SK-N-SH (cell line): ENCODE data around the gene PFDN1. TPM values are rescaled to one million over a fixed set of nuclear protein-coding genes. Genes with fewer than 3 reads are reported as not detected.

ENCODE experiments used
- CTCF ChIA-PET: fragments of 300-600, 350-600 bp; formaldehyde crosslinking; extraction: SDS; loops from one replicate; lab custom pipeline; 2021; lab: Yijun Ruan, JAX
- POLR2A ChIA-PET: fragments of 350-600 bp; sonication (Branson Sonifier 250); formaldehyde crosslinking; extraction: SDS; loops from one replicate; lab custom pipeline; 2020; ENCODE audit warnings: antibody characterized with exemption, inconsistent platforms; lab: Yijun Ruan, JAX
- DNase-seq: peaks from one replicate; pipeline ENCODE4 v3.0.0; 2012
- H2AFZ ChIP-seq: fragments of 200-600 bp; sonication (generic); 2 replicates; pipeline ENCODE4 v1.8.1; 2016; ENCODE audit warnings: antibody characterized with exemption, mild to moderate bottlenecking, low read depth
- H3F3A ChIP-seq: fragments of 200-600 bp; sonication (generic); replicated peaks from 2 replicates; pipeline ENCODE3; 2016; ENCODE audit warnings: antibody characterized with exemption, mild to moderate bottlenecking; ENCODE audit not compliant: insufficient read depth
- H3K27ac ChIP-seq, 2 experiments: fragments of 200-500 bp in 1 of 2; fragments of 200-600 bp in 1 of 2; sonication (Bioruptor generic) in 1 of 2; sonication (generic), shearing (Covaris generic) in 1 of 2; 2 replicates each; pipeline versions ENCODE4 v1.5.1 to v1.6.1; 2014 to 2016; ENCODE audit warnings: low read depth in 2 of 2, inconsistent platforms in 1 of 2, low read length in 1 of 2, mild to moderate bottlenecking in 1 of 2, mixed read lengths in 1 of 2
- H3K27me3 ChIP-seq: fragments of 200-600 bp; sonication (generic), shearing (Covaris generic); 2 replicates; pipeline ENCODE4 v1.6.1; 2016; ENCODE audit warnings: mixed run types; ENCODE audit not compliant: insufficient read depth
- H3K36me3 ChIP-seq, 2 experiments: fragments of 200-500 bp in 1 of 2; fragments of 200-600 bp in 1 of 2; sonication (Bioruptor generic) in 1 of 2; sonication (generic) in 1 of 2; replicated peaks in 1 of 2; 2 replicates each; pipeline versions ENCODE3 to v1.5.1; 2014 to 2016; ENCODE audit warnings: low read length in 1 of 2, mild to moderate bottlenecking in 1 of 2; ENCODE audit not compliant: insufficient read depth in 2 of 2, control insufficient read depth in 1 of 2
- H3K4me1 ChIP-seq, 2 experiments: fragments of 200-500 bp in 1 of 2; fragments of 200-600 bp in 1 of 2; sonication (Bioruptor generic) in 1 of 2; sonication (generic), shearing (Covaris generic) in 1 of 2; 2 replicates each; pipeline versions ENCODE4 v1.5.1 to v1.6.1; 2014 to 2016; ENCODE audit warnings: low read depth in 1 of 2, low read length in 1 of 2, mixed run types in 1 of 2; ENCODE audit not compliant: insufficient read depth in 2 of 2, control insufficient read depth in 1 of 2
- H3K4me2 ChIP-seq: fragments of 200-600 bp; sonication (generic), shearing (Covaris generic); 2 replicates; pipeline ENCODE4 v1.6.1; 2017; ENCODE audit warnings: mixed run types
- H3K4me3 ChIP-seq, 2 experiments: fragments of 200-500 bp in 1 of 2; fragments of 200-600 bp in 1 of 2; sonication (Bioruptor generic) in 1 of 2; sonication (generic), shearing (Covaris generic) in 1 of 2; 2 replicates each; pipeline versions ENCODE4 v1.5.1 to v1.8.1; 2014 to 2016; ENCODE audit warnings: low read depth in 2 of 2, inconsistent platforms in 1 of 2, low read length in 1 of 2, mild to moderate bottlenecking in 1 of 2, mixed read lengths in 1 of 2, moderate library complexity in 1 of 2
- H3K79me2 ChIP-seq: fragments of 200-600 bp; sonication (generic); 2 replicates; pipeline ENCODE4 v1.8.1; 2017; ENCODE audit warnings: mild to moderate bottlenecking; ENCODE audit not compliant: insufficient read depth
- H3K9ac ChIP-seq: fragments of 200-600 bp; sonication (generic); 2 replicates; pipeline ENCODE4 v1.6.1; 2017; ENCODE audit warnings: mixed run types
- H3K9me2 ChIP-seq: fragments of 200-600 bp; sonication (generic); 2 replicates; pipeline ENCODE4 v1.6.1; 2017; ENCODE audit warnings: mixed run types
- H3K9me3 ChIP-seq: fragments of 200-600 bp; sonication (generic); 2 replicates; pipeline ENCODE4 v1.6.1; 2017; ENCODE audit warnings: mixed run types, mild to moderate bottlenecking, moderate library complexity
- H4K20me1 ChIP-seq: fragments of 200-600 bp; sonication (generic); 2 replicates; pipeline ENCODE4 v1.6.1; 2017; ENCODE audit warnings: mild to moderate bottlenecking, mixed run types; ENCODE audit not compliant: insufficient read depth
- ELF1 ChIP-seq: IDR thresholded peaks from 2 replicates; pipeline ENCODE4 v1.4.0; 2012
- EP300 ChIP-seq, 2 experiments: IDR thresholded peaks; 2 replicates each; pipeline versions ENCODE4 v1.4.0 to v1.6.1; 2012; ENCODE audit warnings: borderline replicate concordance in 1 of 2, low read depth in 1 of 2, low read length in 1 of 2
- FOSL2 ChIP-seq: IDR thresholded peaks from 2 replicates; pipeline ENCODE4 v1.4.0; 2012; ENCODE audit warnings: low read depth, mild to moderate bottlenecking, moderate library complexity, borderline replicate concordance
- FOXJ3 ChIP-seq: sonication (generic); formaldehyde crosslinking; IDR thresholded peaks from 2 replicates; pipeline ENCODE4 v1.5.1; 2020; ENCODE audit warnings: mild to moderate bottlenecking, missing genetic modification reagents
- FOXM1 ChIP-seq: IDR thresholded peaks from 2 replicates; pipeline ENCODE4 v1.4.0; 2012; ENCODE audit warnings: low read depth, mild to moderate bottlenecking
- GABPA ChIP-seq: IDR thresholded peaks from 2 replicates; pipeline ENCODE4 v1.4.0; 2012; ENCODE audit warnings: low read depth, mild to moderate bottlenecking
- GATA2 ChIP-seq: sonication (generic); formaldehyde crosslinking; IDR thresholded peaks from 2 replicates; pipeline ENCODE4 v1.5.0; 2020; ENCODE audit warnings: mild to moderate bottlenecking, missing genetic modification reagents
- NFIC ChIP-seq: IDR thresholded peaks from 2 replicates; pipeline ENCODE4 v1.4.0; 2012; ENCODE audit warnings: borderline replicate concordance
- POLR2AphosphoS5 ChIP-seq: IDR thresholded peaks from 2 replicates; pipeline ENCODE4 v1.6.1; 2012; ENCODE audit warnings: low read depth, low read length
- RAD21 ChIP-seq: IDR thresholded peaks from 2 replicates; pipeline ENCODE4 v1.6.1; 2012; ENCODE audit warnings: mild to moderate bottlenecking, low read length
- REST ChIP-seq: IDR thresholded peaks from 2 replicates; pipeline ENCODE4 v1.6.1; 2012; ENCODE audit warnings: mild to moderate bottlenecking, low read depth, low read length, moderate library complexity
- SIN3A ChIP-seq: IDR thresholded peaks from 2 replicates; pipeline ENCODE4 v1.6.1; 2012; ENCODE audit warnings: low read depth, mild to moderate bottlenecking, low read length, moderate library complexity, borderline replicate concordance
- TCF12 ChIP-seq: IDR thresholded peaks from 2 replicates; pipeline ENCODE4 v1.4.0; 2012
- YY1 ChIP-seq: IDR thresholded peaks from 2 replicates; pipeline ENCODE4 v1.4.0; 2012; ENCODE audit warnings: low read depth, mild to moderate bottlenecking
- WGBS: methylation state at CpG from one replicate; pipeline ENCODE4 v1.1.6; 2017; ENCODE audit warnings: low lambda C conversion rate; 5-methylcytosine and 5-hydroxymethylcytosine counted together
- polyA plus RNA-seq, 3 experiments: library from polyadenylated mRNA; depleted of rRNA; stranded (reverse); fragments of >200 nt; gene quantifications; 2 replicates each; pipeline ENCODE4 v1.2.3, GENCODE V29; 2012
- TF ChIP-seq, protein P1 (sequence below): IDR thresholded peaks from 2 replicates; pipeline ENCODE4 v1.4.0; 2012; ENCODE audit warnings: low read depth
- TF ChIP-seq, protein P2 (sequence below): fragments of 200-600 bp; sonication (generic); IDR thresholded peaks from 2 replicates; pipeline ENCODE4 v1.6.1; 2017; ENCODE audit warnings: antibody characterized with exemption, mild to moderate bottlenecking, moderate library complexity
- TF ChIP-seq, protein P3 (sequence below): fragments of 150-350 bp; IDR thresholded peaks from 2 replicates; pipeline ENCODE4 v1.6.1; 2016; ENCODE audit warnings: mild to moderate bottlenecking, low read depth, low read length
- TF ChIP-seq, protein P4 (sequence below): IDR thresholded peaks from 2 replicates; pipeline ENCODE4; 2012
- TF ChIP-seq, protein P5 (sequence below): IDR thresholded peaks from 2 replicates; pipeline ENCODE4 v1.4.0; 2012; ENCODE audit warnings: low read depth, borderline replicate concordance

Gene PFDN1
- polyA plus RNA-seq, 1 of the 3 experiments (the other 2 are of a cell fraction), result 55.2 TPM

- POLR2A ChIA-PET, result no interaction called here
- Histone ChIP-seq H3K9ac (peak overlapping the region; percentile 44; the same call in 1 of the 2 replicates), H3K9me2 (no peaks in the 10 kb centered on the region), H3F3A (peaks cover 49% of the 10 kb centered on the region), H3K4me1 (peaks cover 5 to 53% of the 10 kb centered on the region in 2 experiments; a peak in 3 of 4 replicates), H3K36me3 (peaks cover 3 to 15% of the 10 kb centered on the region in 2 experiments), H3K27ac (peak overlapping the region in 1 of 2 experiments; percentile 96; a peak in 2 of 4 replicates), H3K4me3 (no peak overlapping the region), H3K9me3 (no peaks in the 10 kb centered on the region), H3K79me2 (peaks cover 72% of the 10 kb centered on the region), H4K20me1 (peaks cover 4% of the 10 kb centered on the region; the same call in 1 of the 2 replicates), H3K27me3 (no peaks in the 10 kb centered on the region), H3K4me2 (peak overlapping the region; percentile 59), H2AFZ (no peak overlapping the region)
- CTCF ChIA-PET, result interaction anchor here (1.5 kb wide), 1 partner anchor 53 kb away, joined by 4 read pairs; no protein-coding TSS in a partner anchor
- TF ChIP-seq YY1 (no peak), RAD21 (no peak), FOSL2 (no peak), GABPA (no peak), EP300 (IDR thresholded peaks at IDR 0.05; ENCODE audit: borderline replicate concordance in 1 of 2, low read depth in 1 of 2, low read length in 1 of 2) (no peak), FOXM1 (no peak), SIN3A (no peak), ELF1 (no peak), POLR2AphosphoS5 (no peak), FOXJ3 (CRISPR knock-in tag) (no peak), REST (no peak), NFIC (no peak), GATA2 (CRISPR knock-in tag) (no peak), TCF12 (no peak)
- TF ChIP-seq, protein P1, sequence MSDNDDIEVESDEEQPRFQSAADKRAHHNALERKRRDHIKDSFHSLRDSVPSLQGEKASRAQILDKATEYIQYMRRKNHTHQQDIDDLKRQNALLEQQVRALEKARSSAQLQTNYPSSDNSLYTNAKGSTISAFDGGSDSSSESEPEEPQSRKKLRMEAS, result no peak
- TF ChIP-seq, protein P2, sequence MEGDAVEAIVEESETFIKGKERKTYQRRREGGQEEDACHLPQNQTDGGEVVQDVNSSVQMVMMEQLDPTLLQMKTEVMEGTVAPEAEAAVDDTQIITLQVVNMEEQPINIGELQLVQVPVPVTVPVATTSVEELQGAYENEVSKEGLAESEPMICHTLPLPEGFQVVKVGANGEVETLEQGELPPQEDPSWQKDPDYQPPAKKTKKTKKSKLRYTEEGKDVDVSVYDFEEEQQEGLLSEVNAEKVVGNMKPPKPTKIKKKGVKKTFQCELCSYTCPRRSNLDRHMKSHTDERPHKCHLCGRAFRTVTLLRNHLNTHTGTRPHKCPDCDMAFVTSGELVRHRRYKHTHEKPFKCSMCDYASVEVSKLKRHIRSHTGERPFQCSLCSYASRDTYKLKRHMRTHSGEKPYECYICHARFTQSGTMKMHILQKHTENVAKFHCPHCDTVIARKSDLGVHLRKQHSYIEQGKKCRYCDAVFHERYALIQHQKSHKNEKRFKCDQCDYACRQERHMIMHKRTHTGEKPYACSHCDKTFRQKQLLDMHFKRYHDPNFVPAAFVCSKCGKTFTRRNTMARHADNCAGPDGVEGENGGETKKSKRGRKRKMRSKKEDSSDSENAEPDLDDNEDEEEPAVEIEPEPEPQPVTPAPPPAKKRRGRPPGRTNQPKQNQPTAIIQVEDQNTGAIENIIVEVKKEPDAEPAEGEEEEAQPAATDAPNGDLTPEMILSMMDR, result no peak
- TF ChIP-seq, protein P3, sequence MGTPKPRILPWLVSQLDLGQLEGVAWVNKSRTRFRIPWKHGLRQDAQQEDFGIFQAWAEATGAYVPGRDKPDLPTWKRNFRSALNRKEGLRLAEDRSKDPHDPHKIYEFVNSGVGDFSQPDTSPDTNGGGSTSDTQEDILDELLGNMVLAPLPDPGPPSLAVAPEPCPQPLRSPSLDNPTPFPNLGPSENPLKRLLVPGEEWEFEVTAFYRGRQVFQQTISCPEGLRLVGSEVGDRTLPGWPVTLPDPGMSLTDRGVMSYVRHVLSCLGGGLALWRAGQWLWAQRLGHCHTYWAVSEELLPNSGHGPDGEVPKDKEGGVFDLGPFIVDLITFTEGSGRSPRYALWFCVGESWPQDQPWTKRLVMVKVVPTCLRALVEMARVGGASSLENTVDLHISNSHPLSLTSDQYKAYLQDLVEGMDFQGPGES, result no peak
- TF ChIP-seq, protein P4, sequence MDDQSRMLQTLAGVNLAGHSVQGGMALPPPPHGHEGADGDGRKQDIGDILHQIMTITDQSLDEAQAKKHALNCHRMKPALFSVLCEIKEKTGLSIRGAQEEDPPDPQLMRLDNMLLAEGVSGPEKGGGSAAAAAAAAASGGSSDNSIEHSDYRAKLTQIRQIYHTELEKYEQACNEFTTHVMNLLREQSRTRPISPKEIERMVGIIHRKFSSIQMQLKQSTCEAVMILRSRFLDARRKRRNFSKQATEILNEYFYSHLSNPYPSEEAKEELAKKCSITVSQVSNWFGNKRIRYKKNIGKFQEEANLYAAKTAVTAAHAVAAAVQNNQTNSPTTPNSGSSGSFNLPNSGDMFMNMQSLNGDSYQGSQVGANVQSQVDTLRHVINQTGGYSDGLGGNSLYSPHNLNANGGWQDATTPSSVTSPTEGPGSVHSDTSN, result no peak
- TF ChIP-seq, protein P5, sequence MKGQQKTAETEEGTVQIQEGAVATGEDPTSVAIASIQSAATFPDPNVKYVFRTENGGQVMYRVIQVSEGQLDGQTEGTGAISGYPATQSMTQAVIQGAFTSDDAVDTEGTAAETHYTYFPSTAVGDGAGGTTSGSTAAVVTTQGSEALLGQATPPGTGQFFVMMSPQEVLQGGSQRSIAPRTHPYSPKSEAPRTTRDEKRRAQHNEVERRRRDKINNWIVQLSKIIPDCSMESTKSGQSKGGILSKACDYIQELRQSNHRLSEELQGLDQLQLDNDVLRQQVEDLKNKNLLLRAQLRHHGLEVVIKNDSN, result no peak
- DNase-seq, result no peak
- WGBS, result 81% methylated on average over 5 of the region's 5 CpGs
Observed at GRCh38 chr5:140299056-140299455, 3.8 kb downstream of the PFDN1 start.
